ENCODE data around the gene PHOSPHO2. TPM values are rescaled to one million over a fixed set of nuclear protein-coding genes. Genes with fewer than 3 reads are reported as not detected.
A peak's percentile ranks its signal among the peaks of the same experiment; 100 is the strongest.

Gene PHOSPHO2, protein sequence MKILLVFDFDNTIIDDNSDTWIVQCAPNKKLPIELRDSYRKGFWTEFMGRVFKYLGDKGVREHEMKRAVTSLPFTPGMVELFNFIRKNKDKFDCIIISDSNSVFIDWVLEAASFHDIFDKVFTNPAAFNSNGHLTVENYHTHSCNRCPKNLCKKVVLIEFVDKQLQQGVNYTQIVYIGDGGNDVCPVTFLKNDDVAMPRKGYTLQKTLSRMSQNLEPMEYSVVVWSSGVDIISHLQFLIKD
- total RNA-seq = 1 to 10 TPM; 3.4 to 4.4 TPM

DNA sequence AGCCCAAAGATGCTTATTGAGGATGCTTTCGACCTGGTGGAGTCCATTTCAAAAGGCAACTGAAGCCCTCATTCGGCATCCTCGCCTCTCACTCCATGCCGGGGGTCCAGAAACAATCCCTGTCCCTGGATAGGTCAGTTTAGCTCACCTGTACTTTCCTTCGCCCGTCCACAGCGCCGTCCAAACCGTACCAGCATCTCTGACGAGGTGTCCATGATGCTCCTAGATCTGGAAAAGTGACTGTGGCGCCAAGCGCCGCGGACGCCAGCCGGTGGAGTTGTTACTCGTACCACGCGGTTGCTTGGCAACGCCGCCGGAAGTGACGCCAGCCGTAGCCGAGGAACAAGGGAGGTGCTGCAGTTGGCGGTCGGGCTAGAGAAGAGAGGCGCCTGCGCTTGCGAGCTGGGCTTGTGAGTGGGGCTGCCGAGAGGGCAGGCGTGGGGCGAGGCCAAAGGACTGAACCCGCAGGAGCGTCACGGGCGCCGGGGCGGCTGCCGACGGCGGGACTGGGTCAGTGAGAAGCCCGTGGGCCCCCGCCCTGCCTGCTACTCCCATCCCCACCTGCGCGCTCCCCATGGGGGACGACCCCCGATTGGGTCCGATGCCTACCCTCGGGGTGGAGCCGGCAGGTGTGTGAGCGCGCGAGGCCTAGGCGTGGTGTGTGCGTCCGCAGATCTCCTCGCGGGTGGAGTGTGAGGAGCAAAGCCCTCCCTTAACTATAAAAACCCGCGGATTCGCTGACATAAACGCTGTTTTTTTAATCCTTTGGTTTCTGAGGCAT lies at the start of gene PHOSPHO2, which contains the start of gene CFAP210:
PHOSPHO2 (plus strand) TSS at position 357 of the 781 bp plus-strand sequence. CDS start 6,503 bp downstream, outside the sequence.
CFAP210 (minus strand) TSS at position 293 of the 781 bp plus-strand sequence; CDS start at position 215, 78 bp downstream.
- Mint-ChIP-seq H3K9me3 (peaks cover 2% of the 10 kb centered on the region in 2 donors), H3K36me3 (ENCODE audit: insufficient read depth in 2 of 2) (peaks cover 7 to 15% of the 10 kb centered on the region in 2 donors), H3K27ac (peak within 1 kb of the TSS; percentile 68), H3K4me1 (ENCODE audit: low read depth) (peaks cover 33% of the 10 kb centered on the region), H3K4me3 (peak within 1 kb of the TSS; percentile 94 to 98), H3K27me3 (ENCODE audit: low read depth) (peaks cover 23% of the 10 kb centered on the region)
- peak; percentile 100 for ATAC-seq (replicated peaks in 1 of 2)
- peak; percentile 99 for DNase-seq

DNA sequence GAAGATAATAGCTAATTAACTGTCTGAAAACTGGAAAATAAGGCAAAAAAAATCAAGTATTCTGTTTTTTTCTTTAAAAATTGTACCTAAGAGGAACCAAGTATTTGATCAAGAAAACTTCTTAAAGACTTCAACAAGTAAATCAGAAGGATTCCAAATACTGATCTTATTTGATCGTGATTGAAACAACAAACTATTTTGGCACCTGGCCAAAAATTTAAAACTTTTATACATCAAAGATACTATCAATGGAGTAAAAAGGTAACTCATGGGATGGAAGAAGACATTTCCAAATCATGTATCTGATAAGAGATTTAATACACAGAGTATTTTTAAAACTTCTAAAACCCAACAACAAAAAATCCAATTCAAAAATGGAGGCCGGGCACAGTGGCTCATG lies 46.8 kb upstream of the PHOSPHO2 start:
- H3K27me3 Mint-ChIP-seq (ENCODE audit: low read depth) = no peaks in the 10 kb centered on the region
- DNase-seq (no peak), ATAC-seq (replicated peaks in 1 of 2) (no peak)
- H3K36me3 Mint-ChIP-seq (ENCODE audit: insufficient read depth in 2 of 2) = no peaks in the 10 kb centered on the region
- no peaks in the 10 kb centered on the region for H3K4me1 Mint-ChIP-seq (ENCODE audit: low read depth)
- H3K4me3 Mint-ChIP-seq = no peak overlapping the region
- H3K27ac Mint-ChIP-seq = no peak overlapping the region
- no peaks in the 10 kb centered on the region for H3K9me3 Mint-ChIP-seq

- H3K9me3 Mint-ChIP-seq = no peaks in the 10 kb centered on the region
- H3K27me3 Mint-ChIP-seq (ENCODE audit: low read depth) = peaks cover 15% of the 10 kb centered on the region
- DNase-seq (no peak), ATAC-seq (replicated peaks in 1 of 2) (no peak)
- no peak overlapping the region for H3K4me3 Mint-ChIP-seq
- H3K36me3 Mint-ChIP-seq (ENCODE audit: insufficient read depth in 2 of 2) = no peaks in the 10 kb centered on the region
- H3K27ac Mint-ChIP-seq = no peak overlapping the region
- H3K4me1 Mint-ChIP-seq (ENCODE audit: low read depth) = no peaks in the 10 kb centered on the region
Observed at GRCh38 chr2:169649278-169649677, 45.0 kb upstream of the PHOSPHO2 start.

DNA sequence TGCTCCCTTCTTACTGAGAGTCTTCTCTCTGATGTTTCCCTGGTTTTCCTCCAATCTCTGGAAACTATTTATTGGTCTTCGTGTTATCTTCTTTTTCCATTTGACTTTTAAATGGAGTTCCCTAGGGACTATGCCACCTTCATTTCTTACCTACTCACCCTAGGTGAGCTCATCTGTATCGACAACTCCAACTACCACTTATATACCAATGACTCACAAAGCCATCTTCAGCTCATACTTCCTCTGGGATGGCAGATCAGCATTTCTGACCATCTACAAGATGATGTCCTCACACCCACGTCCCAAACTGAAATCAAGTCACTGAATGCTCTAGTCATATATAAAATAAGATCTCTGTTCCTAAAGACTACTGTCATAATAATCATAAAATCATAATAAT lies 40.6 kb upstream of the PHOSPHO2 start:
- H3K36me3 Mint-ChIP-seq (ENCODE audit: insufficient read depth in 2 of 2) = no peaks in the 10 kb centered on the region
- ATAC-seq (replicated peaks in 1 of 2) (peak in 1 of 2 donors; percentile 25), DNase-seq (no peak)
- no peaks in the 10 kb centered on the region for H3K4me1 Mint-ChIP-seq (ENCODE audit: low read depth)
- H3K27me3 Mint-ChIP-seq (ENCODE audit: low read depth) = peaks cover 24% of the 10 kb centered on the region
- H3K9me3 Mint-ChIP-seq = no peaks in the 10 kb centered on the region
- no peak overlapping the region for H3K27ac Mint-ChIP-seq
- no peak overlapping the region for H3K4me3 Mint-ChIP-seq

DNA sequence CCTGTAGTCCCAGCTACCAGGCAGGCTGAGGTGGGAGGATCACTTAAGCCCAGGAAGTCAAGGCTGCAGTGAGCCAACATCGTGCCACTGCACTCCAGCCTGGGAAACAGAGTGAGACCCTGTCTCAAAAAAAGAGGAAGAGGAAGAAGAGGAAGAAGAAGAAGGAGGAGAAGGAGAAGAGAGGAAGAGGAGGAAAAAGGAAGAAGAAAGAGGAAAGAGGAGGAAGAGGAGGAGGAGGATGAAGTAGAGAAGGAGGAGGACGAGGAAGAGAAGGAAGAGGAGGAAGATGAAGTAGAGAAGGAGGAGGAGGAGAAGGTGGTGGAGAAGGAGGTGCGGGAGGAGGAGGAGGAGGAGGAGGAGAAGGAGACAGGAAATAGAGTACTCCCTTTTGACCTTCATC lies 38.1 kb upstream of the PHOSPHO2 start:
- no peaks in the 10 kb centered on the region for H3K9me3 Mint-ChIP-seq
- no peaks in the 10 kb centered on the region for H3K4me1 Mint-ChIP-seq (ENCODE audit: low read depth)
- H3K4me3 Mint-ChIP-seq = no peak overlapping the region
- no peak overlapping the region for H3K27ac Mint-ChIP-seq
- peaks cover 24% of the 10 kb centered on the region for H3K27me3 Mint-ChIP-seq (ENCODE audit: low read depth)
- ATAC-seq (replicated peaks in 1 of 2) (no peak), DNase-seq (no peak)
- peaks cover 0 to 1% of the 10 kb centered on the region in 2 donors for H3K36me3 Mint-ChIP-seq (ENCODE audit: insufficient read depth in 2 of 2)

DNA sequence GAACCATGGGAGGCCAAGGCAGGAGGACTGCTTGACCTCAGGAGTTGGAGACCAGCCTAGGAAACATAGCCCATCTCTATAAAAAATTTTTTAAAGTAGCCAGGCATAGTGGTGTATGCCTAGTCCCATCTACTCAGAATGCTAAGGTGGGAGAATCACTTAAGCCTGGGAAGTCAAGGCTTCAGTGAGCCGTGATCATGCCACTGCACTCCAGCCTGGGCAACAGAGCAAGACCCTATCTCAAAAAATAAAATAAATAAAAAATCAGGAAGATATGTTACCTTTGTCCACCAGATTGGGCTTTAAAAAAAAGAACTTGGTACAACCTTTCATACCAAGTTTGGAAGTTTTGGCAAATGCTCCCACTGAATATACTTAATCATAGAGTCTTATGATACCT lies 35.4 kb upstream of the PHOSPHO2 start:
- peaks cover 0 to 1% of the 10 kb centered on the region in 2 donors for H3K36me3 Mint-ChIP-seq (ENCODE audit: insufficient read depth in 2 of 2)
- H3K9me3 Mint-ChIP-seq = no peaks in the 10 kb centered on the region
- no peak overlapping the region for H3K4me3 Mint-ChIP-seq
- H3K4me1 Mint-ChIP-seq (ENCODE audit: low read depth) = no peaks in the 10 kb centered on the region
- no peak for ATAC-seq (replicated peaks in 1 of 2)
- no peak for DNase-seq
- H3K27me3 Mint-ChIP-seq (ENCODE audit: low read depth) = peaks cover 13% of the 10 kb centered on the region
- H3K27ac Mint-ChIP-seq = no peak overlapping the region

GRCh38 chr2:169659320-169659719 lies 34.9 kb upstream of the PHOSPHO2 start:
- H3K36me3 Mint-ChIP-seq (ENCODE audit: insufficient read depth in 2 of 2) = peaks cover 0 to 1% of the 10 kb centered on the region in 2 donors
- no peak overlapping the region for H3K27ac Mint-ChIP-seq
- H3K4me1 Mint-ChIP-seq (ENCODE audit: low read depth) = no peaks in the 10 kb centered on the region
- no peaks in the 10 kb centered on the region for H3K9me3 Mint-ChIP-seq
- no peak overlapping the region for H3K4me3 Mint-ChIP-seq
- H3K27me3 Mint-ChIP-seq (ENCODE audit: low read depth) = peaks cover 8% of the 10 kb centered on the region
- no peak for DNase-seq
- no peak for ATAC-seq (replicated peaks in 1 of 2)

DNA sequence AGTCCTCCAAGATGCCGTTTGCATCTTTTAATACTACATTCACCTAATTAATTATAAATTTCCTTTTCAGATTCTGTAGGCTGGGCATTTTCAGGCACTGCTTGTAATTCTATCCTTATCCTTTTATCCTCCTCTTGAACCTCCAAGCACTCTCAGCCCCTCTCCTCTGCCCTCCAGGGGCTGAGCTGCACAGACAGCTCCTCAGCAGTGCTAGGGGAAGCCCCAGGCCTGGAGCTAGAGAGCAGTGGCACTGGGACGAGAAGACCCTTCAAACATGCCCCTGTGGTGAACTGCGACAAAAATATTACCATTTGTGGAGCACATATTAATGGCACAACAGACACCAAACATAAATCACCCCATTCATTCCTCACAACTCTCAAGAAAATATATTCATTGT lies 33.0 kb upstream of the PHOSPHO2 start:
- DNase-seq (no peak), ATAC-seq (replicated peaks in 1 of 2) (no peak)
- H3K4me1 Mint-ChIP-seq (ENCODE audit: low read depth) = no peaks in the 10 kb centered on the region
- peaks cover 2% of the 10 kb centered on the region for H3K27me3 Mint-ChIP-seq (ENCODE audit: low read depth)
- no peaks in the 10 kb centered on the region for H3K9me3 Mint-ChIP-seq
- H3K27ac Mint-ChIP-seq = no peak overlapping the region
- peaks cover 0 to 1% of the 10 kb centered on the region in 2 donors for H3K36me3 Mint-ChIP-seq (ENCODE audit: insufficient read depth in 2 of 2)
- no peak overlapping the region for H3K4me3 Mint-ChIP-seq

DNA sequence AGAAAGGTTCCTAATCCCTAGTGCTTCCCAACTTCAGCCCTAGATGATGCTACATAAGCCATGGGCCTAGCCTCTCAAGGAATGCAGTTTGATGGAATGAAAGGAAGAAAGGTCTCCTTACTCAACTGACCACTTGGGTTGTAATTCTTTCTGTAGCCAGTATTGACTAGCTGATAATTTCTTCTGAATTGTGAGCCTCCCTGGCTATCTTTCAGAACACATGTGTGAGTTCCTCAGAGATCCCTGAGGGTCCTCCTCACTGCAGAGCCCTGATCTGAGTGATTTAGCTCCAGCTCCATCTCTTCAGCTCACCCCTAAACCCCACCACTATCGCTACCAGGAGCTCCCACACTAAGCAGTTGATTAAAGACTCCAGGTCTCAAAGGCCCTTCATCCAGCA lies 31.5 kb upstream of the PHOSPHO2 start:
- Mint-ChIP-seq H3K27ac (no peak overlapping the region), H3K27me3 (ENCODE audit: low read depth) (no peaks in the 10 kb centered on the region), H3K36me3 (ENCODE audit: insufficient read depth in 2 of 2) (peaks cover 0 to 1% of the 10 kb centered on the region in 2 donors), H3K9me3 (peaks cover 0 to 2% of the 10 kb centered on the region in 2 donors), H3K4me3 (no peak overlapping the region), H3K4me1 (ENCODE audit: low read depth) (no peaks in the 10 kb centered on the region)
- DNase-seq (no peak), ATAC-seq (replicated peaks in 1 of 2) (no peak)

DNA sequence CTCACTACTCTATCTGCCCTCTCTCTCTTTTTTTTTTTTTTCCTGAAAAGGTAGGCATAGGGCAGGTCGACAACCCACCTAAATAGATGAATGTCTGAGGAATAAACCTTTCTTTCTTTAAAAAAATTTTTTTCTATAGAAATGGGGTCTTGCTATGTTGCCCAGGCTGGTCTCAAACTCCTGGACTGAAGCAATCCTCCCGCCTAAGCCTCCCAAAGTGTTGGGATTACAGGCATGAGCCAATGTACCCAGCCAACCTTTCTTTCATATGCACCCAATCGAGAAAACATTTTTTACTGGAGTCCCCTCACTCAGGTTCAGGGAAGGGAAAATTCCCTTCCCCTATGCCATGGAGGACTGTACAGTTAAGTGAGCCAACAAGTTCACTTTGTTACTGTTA lies 31.0 kb upstream of the PHOSPHO2 start:
- H3K4me1 Mint-ChIP-seq (ENCODE audit: low read depth) = no peaks in the 10 kb centered on the region
- no peak for DNase-seq
- no peaks in the 10 kb centered on the region for H3K27me3 Mint-ChIP-seq (ENCODE audit: low read depth)
- ATAC-seq (replicated peaks in 1 of 2) = no peak
- peaks cover 0 to 2% of the 10 kb centered on the region in 2 donors for H3K9me3 Mint-ChIP-seq
- no peak overlapping the region for H3K4me3 Mint-ChIP-seq
- H3K36me3 Mint-ChIP-seq (ENCODE audit: insufficient read depth in 2 of 2) = peaks cover 0 to 1% of the 10 kb centered on the region in 2 donors
- H3K27ac Mint-ChIP-seq = no peak overlapping the region

- ATAC-seq (replicated peaks in 1 of 2) (no peak), DNase-seq (no peak)
- Mint-ChIP-seq H3K9me3 (peaks cover 0 to 2% of the 10 kb centered on the region in 2 donors), H3K27me3 (ENCODE audit: low read depth) (no peaks in the 10 kb centered on the region), H3K27ac (no peak overlapping the region), H3K4me3 (no peak overlapping the region), H3K4me1 (ENCODE audit: low read depth) (no peaks in the 10 kb centered on the region), H3K36me3 (ENCODE audit: insufficient read depth in 2 of 2) (peaks cover 0 to 1% of the 10 kb centered on the region in 2 donors)
Observed at GRCh38 chr2:169664600-169664977, 29.7 kb upstream of the PHOSPHO2 start.

- Mint-ChIP-seq H3K4me3 (no peak overlapping the region), H3K36me3 (ENCODE audit: insufficient read depth in 2 of 2) (peaks cover 0 to 1% of the 10 kb centered on the region in 2 donors), H3K9me3 (peaks cover 0 to 2% of the 10 kb centered on the region in 2 donors), H3K27me3 (ENCODE audit: low read depth) (no peaks in the 10 kb centered on the region), H3K4me1 (ENCODE audit: low read depth) (no peaks in the 10 kb centered on the region), H3K27ac (no peak overlapping the region)
- no peak for ATAC-seq (replicated peaks in 1 of 2)
- no peak for DNase-seq
Observed at GRCh38 chr2:169664978-169665930, 29.0 kb upstream of the PHOSPHO2 start.
